OCI-LY3 (cell line): ENCODE results near the gene XAB2.

Experiments
- CTCF ChIP-seq: fragments of 200-600, 300-600 bp; sonication (generic); IDR thresholded peaks from 2 replicates; pipeline ENCODE4 v1.5.1; 2014; ENCODE audit warnings: antibody characterized with exemption, low read length, low read depth
- EZH2phosphoT487 ChIP-seq: fragments of 200-600 bp; shearing (Covaris generic); IDR thresholded peaks from 2 replicates; pipeline ENCODE4 v1.6.1; 2018; ENCODE audit warnings: antibody characterized with exemption, mixed run types, low read depth

GRCh38 chr19:7611541-7612279, 17.6 kb downstream of the XAB2 start:
- TF ChIP-seq CTCF (no peak), EZH2phosphoT487 (no peak)
